GM21447 (cell line): ENCODE measurements around the gene INPP5B.
"Not testable (repeated sequence)": the region's sequence is repeated elsewhere in the genome, so short reads cannot be mapped to it uniquely, and the experiment has no call there.

Experiments
- ATAC-seq: cut with Tn5 transposase; IDR thresholded peaks from one replicate; pipeline ENCODE4 v1.9.1; 2021; ENCODE audit not compliant: unreplicated experiment

Gene INPP5B

DNA sequence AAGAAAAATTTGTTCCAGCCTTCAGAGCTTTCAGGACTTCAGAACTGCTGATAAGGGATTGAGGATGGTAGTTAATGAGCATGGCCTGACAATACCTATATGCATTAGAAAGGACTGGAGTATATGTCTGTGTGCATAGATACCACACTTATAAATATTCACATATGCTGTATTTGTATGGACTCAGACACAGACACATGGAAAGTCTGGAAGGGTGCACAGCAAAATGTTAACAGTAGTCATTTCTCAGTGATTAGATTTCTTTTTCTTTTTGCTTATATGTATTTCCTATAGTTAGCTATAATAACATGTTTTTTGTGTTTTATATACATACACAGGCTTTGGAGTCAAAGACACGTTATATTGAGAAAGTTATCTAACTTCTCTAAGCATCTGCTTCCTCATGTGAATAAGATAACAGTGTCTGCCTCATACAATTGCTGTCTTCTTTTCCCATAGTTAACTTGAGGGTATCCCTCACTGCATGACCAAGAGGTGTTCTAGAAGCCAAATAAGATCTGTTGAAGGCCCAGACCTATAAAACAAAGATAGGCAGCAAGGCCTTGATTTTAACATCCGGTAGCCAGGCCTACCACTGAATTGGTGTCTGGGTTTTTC is 31.3 kb downstream of the INPP5B start:
- no peak for ATAC-seq

- no peak for ATAC-seq
Measured at GRCh38 chr1:37914719-37915475, 32.0 kb downstream of the INPP5B start.

- not testable (repeated sequence) for ATAC-seq
Measured at GRCh38 chr1:37911478-37911877, 35.4 kb downstream of the INPP5B start.

GRCh38 chr1:37910886-37911285 is 36.0 kb downstream of the INPP5B start:
- not testable (repeated sequence) for ATAC-seq

GRCh38 chr1:37908531-37908930 is 38.3 kb downstream of the INPP5B start:
- ATAC-seq: not testable (repeated sequence)

DNA sequence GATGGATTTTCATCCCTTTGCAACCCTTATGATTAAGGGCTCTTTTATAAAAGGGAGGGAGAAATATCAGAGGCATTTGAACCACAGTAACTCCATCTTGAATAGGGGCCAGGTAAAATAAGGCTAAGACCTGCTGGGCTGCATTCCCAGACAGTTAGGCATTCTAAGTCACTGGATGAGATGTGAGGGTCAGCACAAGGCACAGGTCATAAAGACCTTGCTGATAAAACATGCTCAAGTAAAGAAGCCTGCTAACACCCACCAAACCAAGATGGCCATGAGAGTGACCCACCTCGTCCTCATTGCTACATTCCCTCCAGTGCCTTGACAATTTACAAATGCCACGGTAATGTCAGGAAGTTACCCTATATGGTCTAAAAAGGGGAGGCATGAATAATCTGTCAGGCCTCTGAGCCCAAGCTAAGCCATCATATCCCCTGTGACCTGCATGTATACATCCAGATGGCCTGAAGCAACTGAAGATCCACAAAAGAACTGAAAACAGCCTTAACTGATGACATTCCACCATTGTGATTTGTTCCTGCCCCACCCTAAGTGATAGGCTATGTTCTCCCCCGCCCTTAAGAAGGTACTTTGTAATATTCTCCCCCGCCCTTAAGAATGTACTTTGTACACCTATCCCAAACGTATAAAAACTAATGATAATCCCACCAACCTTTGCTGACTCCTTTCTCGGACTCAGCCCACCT is 39.3 kb downstream of the INPP5B start:
- not testable (repeated sequence) for ATAC-seq

- ATAC-seq: not testable (repeated sequence)
Measured at GRCh38 chr1:37906591-37906990, 40.3 kb downstream of the INPP5B start.

GRCh38 chr1:37905727-37906126 is 41.1 kb downstream of the INPP5B start:
- no peak for ATAC-seq

DNA sequence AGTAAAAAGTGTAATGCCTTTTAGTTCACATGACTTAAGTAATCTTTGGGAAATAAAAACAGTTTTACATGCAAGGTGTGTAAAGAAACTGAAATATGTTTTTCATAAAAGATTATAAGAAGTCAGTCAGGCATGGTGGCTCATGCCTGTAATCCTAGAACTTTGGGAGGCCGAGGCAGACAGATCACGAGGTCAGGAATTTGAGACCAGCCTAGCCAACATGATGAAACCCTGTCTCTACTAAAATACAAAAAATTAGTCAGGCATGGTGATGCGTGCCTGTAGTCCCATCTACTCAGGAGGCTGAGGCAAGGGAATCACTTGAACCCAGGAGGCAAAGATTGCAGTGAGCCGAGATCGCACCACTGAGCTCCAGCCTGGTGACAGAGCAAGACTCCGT is 42.9 kb downstream of the INPP5B start:
- not testable (repeated sequence) for ATAC-seq

- no peak for ATAC-seq
Measured at GRCh38 chr1:37902983-37903382, 43.9 kb downstream of the INPP5B start.

GRCh38 chr1:37901893-37902225 is 45.0 kb downstream of the INPP5B start:
- peak; percentile 16 for ATAC-seq

- ATAC-seq: peak; percentile 83
Measured at GRCh38 chr1:37901191-37901892, 45.5 kb downstream of the INPP5B start.

GRCh38 chr1:37897563-37897962 is 49.3 kb downstream of the INPP5B start:
- ATAC-seq: not testable (repeated sequence)

DNA sequence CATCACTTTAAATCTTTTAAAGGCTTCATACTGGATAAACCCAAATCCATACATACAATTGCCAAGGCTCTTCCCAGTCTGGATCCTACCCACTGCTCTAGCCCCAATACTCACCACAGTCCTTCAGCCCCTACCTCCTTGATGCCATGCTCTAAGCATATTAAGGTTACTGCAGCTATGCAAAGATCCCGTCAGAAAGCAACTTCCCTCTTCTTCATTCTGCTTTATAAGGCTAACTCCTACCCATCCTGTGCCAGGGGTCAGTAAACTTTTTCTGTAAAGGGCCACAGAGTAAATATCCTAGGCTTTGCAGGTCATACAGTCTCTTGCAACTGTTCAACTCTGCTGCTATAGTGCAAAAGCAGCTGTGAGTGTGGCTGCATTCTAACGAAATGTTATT is 53.2 kb downstream of the INPP5B start:
- ATAC-seq: no peak

DNA sequence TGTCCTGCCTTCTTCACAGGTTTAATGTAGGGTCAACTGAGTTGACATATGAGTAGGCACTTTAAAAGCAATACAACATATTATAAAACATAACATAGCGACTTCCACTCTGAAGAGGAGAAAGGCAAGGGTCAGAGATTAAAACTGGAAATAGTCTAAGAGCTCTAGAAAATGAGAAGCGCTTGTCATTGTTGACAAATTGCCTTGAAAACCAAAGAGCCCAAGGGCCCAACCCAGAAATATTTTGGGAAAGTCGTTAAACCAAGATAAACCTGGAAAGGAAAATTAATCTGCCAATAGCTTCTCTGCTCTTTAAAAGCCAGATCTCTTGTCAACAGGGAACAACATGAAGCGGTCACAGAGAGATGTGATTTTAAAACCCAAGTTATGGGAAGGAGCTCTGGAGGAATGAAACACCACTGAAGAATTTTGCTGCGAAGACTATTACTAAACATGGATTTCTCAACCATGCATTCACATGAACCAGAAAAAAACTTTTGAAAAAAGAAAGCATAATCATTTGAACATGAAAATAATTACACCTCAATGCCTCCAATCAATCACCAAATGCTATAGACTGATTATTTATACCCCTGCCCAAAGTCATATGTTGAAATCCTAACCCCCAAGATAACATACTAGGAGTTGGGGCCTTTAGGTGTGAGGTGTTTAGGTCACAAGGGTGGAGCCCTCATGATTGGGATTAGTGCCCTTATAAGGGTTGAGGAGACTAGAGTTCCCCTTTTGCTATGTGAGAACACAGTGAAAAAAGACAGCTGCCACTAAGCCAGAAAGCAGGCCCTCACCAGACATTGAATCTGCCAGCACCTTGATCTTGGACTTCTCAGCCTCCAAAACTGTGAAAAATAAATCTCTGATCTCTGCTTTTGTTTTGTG is 54.5 kb downstream of the INPP5B start:
- ATAC-seq: no peak

DNA sequence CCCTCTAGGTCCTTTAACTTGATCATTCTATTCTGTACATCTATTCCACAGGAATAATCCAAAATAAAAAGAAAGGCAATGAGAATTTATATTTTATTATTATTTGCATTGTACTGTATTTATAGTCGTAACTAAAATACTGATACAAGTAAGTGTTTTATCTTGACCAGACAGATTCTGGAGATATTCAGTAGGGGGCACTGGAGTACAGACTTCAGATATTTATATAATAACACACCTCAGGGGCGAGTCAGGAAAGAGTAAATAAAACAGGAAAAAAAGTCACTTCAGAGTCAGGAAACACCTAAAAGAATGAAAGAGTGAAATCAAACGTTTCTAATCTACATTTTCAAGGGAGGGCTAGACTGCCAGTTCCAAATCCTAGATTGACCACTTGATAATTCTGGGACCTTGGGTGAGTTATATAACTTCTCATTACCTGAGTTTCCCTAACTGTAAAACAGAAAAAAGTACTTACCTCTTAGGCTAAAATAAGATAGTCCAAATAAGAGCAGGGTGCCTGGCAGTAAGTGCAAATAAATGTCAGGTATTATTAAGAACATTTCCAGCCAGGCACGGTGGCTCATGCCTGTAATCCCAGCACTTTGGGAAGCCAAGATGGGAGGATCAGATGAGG is 56.4 kb downstream of the INPP5B start:
- ATAC-seq: no peak

DNA sequence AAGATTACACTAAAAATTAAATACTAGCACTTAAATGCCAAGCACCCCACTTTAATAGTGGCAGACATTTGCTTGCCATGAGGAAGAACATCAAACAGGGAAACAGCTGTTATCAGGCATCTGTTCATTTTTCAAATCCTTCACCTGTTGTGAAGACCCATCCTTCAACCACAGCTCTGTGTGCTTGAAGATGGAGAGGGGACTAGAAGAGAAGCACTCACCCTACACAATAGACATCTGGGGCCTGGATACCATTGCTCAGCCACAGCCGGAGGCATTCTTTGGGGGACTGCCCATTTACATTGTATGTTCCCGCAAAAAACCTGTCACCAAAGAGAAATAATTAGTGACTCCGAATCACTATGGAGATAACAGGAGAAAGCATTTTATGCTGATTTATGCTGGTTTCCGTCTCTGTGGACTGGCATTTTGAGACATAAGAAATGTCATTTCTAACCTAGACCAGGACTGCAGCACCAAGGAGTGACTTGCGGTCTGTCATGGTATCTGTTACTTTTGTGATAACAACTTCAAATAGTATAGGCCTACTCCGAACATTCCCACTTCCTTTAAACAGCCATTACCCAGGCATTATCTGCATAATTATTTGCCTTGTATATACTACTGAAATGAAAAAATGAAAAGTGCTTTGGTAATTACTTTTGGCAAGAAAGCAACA is 58.7 kb downstream of the INPP5B start:
- no peak for ATAC-seq

GRCh38 chr1:37884145-37884544 is 62.7 kb downstream of the INPP5B start:
- ATAC-seq: no peak

DNA sequence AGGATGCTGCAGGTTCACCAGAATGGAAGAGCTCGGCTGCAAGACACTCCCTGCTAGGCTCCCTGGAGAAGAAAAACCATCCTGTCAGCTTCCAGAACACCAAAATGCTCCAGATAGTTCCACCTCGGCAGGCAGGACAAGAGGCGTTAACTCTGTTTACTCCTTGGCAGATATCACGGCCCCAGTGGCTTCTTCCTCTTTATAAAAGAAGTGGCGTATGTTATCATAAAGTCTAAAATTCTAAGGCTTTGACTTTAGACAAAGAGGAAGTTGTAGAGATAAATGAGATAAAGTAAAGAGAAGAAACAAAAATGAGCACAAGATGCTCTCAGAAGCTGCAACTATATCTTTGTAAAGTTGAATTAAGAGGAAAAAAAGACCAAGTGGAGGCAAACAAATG is 63.2 kb downstream of the INPP5B start:
- no peak for ATAC-seq
